ENCODE data around the gene MRPS34.

MRPS34 gene

GRCh38 chr16:1743376-1744337 is 29.3 kb downstream of the MRPS34 start:
- no peak for TF ChIP-seq CTCF (IDR thresholded peaks at IDR 0.05; ENCODE audit: unreplicated experiment in 3 of 3)
- no peaks in the 10 kb centered on the region for H3K27me3 Mint-ChIP-seq (ENCODE audit: low read depth)
- H3K4me3 Mint-ChIP-seq, result no peak overlapping the region
- H3K36me3 Mint-ChIP-seq (ENCODE audit: low read depth), result peaks cover 8% of the 10 kb centered on the region
- no peak overlapping the region for H3K27ac Mint-ChIP-seq
- no peaks in the 10 kb centered on the region for H3K4me1 Mint-ChIP-seq
- no peaks in the 10 kb centered on the region for H3K9me3 Mint-ChIP-seq

DNA sequence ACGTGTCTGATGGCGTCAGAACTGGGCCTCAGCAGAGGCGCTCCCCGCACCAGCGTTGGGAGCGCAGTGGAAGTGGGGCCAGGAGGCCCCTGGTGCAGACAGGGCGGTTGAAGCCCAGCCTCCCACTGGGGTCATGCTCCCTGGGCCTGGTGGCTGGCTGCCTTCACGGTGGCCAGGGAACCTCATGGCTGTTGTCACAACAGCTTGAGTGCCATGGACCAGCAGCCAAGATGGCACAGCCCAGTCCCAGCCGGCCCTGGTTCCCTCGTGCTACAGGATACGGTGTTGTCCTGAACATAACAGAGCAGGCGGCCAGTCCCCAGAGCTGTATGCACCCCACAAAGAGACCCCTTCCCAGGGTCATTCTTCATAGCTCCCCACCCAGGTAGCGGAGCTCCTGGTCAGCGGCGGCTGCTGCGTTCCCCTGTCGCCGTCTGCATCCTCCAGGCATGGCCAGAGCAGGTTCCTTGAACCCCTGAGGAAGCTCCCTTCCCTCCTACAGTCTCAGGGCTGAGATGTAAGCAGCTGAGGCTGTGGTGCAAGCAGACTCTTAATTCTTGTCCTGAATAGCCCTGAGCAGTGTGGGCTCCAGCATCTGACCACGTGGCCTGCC is 31.3 kb downstream of the MRPS34 start:
- no peak overlapping the region for H3K4me3 Mint-ChIP-seq
- H3K9me3 Mint-ChIP-seq, result no peaks in the 10 kb centered on the region
- H3K27me3 Mint-ChIP-seq (ENCODE audit: low read depth), result no peaks in the 10 kb centered on the region
- H3K36me3 Mint-ChIP-seq (ENCODE audit: low read depth), result peaks cover 4% of the 10 kb centered on the region
- H3K4me1 Mint-ChIP-seq, result no peaks in the 10 kb centered on the region
- no peak for TF ChIP-seq CTCF (IDR thresholded peaks at IDR 0.05; ENCODE audit: unreplicated experiment in 3 of 3)
- H3K27ac Mint-ChIP-seq, result no peak overlapping the region

DNA sequence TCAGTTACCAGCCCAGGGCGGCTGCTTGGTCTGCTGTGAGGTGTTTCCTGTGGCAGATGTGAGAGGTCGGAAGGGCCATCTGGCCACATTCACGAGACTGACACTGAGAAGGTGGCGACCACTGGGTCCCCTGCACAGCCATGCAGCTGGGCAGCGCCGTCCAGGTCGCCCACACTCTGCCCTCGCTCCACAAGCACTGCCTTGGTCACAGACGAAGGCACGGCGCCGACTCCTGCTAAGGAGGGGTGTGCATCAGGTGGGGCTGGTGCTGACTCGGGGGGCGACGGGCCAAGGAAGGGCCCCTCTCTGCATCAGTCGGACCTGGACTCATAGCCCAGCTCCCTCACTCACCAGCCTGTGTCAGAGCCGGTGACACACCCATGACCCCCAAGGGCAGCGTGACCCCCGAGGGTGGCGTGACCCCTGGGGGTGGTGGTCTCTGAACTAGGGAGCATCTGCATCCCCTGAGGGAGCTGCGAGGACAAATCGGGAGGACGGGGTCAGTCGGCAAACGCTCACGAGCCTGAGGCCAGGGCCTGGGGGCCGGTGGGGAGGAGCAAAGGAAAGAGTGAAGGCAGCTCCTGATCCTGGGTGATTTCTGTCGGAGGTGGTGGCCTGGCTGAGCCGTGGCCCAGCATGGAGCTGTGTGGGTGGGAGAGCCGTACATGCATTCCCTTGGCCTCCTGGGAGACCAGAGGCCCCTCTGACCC is 32.0 kb downstream of the MRPS34 start:
- Mint-ChIP-seq H3K27me3 (ENCODE audit: low read depth) (no peaks in the 10 kb centered on the region), H3K4me1 (no peaks in the 10 kb centered on the region), H3K4me3 (no peak overlapping the region), H3K27ac (no peak overlapping the region), H3K36me3 (ENCODE audit: low read depth) (peaks cover 4% of the 10 kb centered on the region), H3K9me3 (no peaks in the 10 kb centered on the region)
- TF ChIP-seq CTCF (IDR thresholded peaks at IDR 0.05; ENCODE audit: unreplicated experiment in 3 of 3), result no peak

DNA sequence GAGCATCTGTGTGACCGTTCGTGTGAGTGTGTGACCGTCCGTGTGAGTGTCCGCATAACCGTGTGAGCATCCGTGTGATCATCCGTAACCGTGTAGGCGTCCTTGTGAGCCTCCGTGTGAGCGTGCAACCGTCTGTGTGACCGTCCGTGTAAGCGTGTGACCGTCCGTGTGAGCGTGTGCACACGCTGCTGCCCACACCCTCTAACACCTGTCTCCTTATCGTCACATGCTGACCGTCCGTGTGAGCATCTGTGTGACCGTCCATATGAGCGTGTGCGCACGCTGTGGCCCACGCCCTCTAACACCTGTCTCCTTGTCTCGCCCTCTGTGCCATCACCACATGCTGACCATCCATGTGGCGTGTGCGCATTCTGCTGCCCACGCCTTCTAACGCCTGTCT is 32.7 kb downstream of the MRPS34 start:
- no peaks in the 10 kb centered on the region for H3K27me3 Mint-ChIP-seq (ENCODE audit: low read depth)
- H3K36me3 Mint-ChIP-seq (ENCODE audit: low read depth), result peaks cover 4% of the 10 kb centered on the region
- no peak overlapping the region for H3K27ac Mint-ChIP-seq
- no peaks in the 10 kb centered on the region for H3K4me1 Mint-ChIP-seq
- no peaks in the 10 kb centered on the region for H3K9me3 Mint-ChIP-seq
- H3K4me3 Mint-ChIP-seq, result no peak overlapping the region
- TF ChIP-seq CTCF (IDR thresholded peaks at IDR 0.05; ENCODE audit: unreplicated experiment in 3 of 3), result no peak

- peaks cover 14% of the 10 kb centered on the region for H3K36me3 Mint-ChIP-seq (ENCODE audit: low read depth)
- no peak overlapping the region for H3K27ac Mint-ChIP-seq
- TF ChIP-seq CTCF (IDR thresholded peaks at IDR 0.05; ENCODE audit: unreplicated experiment in 3 of 3), result no peak
- H3K27me3 Mint-ChIP-seq (ENCODE audit: low read depth), result no peaks in the 10 kb centered on the region
- H3K4me1 Mint-ChIP-seq, result no peaks in the 10 kb centered on the region
- H3K9me3 Mint-ChIP-seq, result no peaks in the 10 kb centered on the region
- no peak overlapping the region for H3K4me3 Mint-ChIP-seq
Observed at GRCh38 chr16:1734816-1735215, 38.1 kb downstream of the MRPS34 start.

Measured in nephron (organoid).